ENCODE data around the gene ADGRF3. TPM values are rescaled to one million over a fixed set of nuclear protein-coding genes. Genes with fewer than 3 reads are reported as not detected.

The ADGRF3 gene
- total and polyA plus RNA-seq, 2 of the 13 experiments (the other 11 are each of a cell fraction or from before 2014, with no cell fraction given), result 0.40 to 1.5 TPM

DNA sequence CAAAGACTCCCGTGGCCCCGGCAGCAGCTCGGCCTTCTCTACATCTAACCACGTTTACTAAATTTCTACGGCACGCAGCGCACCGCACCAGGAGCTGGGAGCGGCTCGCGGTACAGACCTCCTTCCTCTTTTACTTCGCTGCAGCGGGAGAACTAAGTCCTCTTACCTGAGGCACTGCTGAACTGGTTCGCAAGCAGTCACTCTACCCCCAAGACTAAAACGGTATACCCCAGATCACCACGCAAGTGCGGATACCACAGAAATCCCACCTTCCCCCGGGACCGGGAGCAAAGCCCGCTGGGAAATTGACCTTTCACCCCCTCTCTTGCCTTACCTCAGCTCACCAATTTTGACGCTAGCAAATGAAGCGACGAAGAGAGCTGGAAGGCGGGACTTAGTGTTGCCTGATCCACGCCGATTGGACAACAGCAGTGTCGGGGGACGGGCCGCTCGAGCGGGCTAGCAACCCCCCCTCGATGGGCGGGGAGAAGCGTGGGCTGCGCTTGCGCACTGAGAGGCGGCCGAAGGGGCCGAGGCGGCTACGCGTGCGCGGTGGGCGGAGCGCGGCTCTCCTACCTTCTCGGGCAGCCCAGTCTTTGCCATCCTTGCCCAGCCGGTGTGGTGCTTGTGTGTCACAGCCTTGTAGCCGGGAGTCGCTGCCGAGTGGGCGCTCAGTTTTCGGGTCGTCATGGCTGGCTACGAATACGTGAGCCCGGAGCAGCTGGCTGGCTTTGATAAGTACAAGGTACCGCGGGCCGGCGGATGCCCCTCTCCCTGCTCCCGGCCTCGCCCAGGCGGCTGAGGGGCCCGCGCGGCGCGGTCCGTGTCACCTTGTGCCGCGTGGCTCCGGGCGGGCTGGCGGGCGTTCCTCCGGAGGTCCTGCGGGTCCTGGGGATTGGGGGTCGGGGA, 790 bp downstream of the ADGRF3 start, which contains the start of gene SELENOI (continued):
- TF ChIP-seq ZFP37 (CRISPR knock-in tag; IDR thresholded peaks at IDR 0.05; ENCODE audit: borderline replicate concordance) (no peak; the same call in 1 of the 2 replicates), ZNF780A (CRISPR knock-in tag; IDR thresholded peaks at IDR 0.05) (no peak), CENPX (CRISPR knock-in tag; IDR thresholded peaks at IDR 0.05) (no peak), MLLT10 (CRISPR knock-in tag; IDR thresholded peaks at IDR 0.05) (no peak), ZNF20 (CRISPR knock-in tag; IDR thresholded peaks at IDR 0.05) (peak; percentile 87; the same call in 1 of the 2 replicates), ELF1 (CRISPR knock-in tag; IDR thresholded peaks at IDR 0.05) (peak; percentile 67), SPEN (CRISPR knock-in tag; IDR thresholded peaks at IDR 0.05; ENCODE audit: low read depth) (peak; percentile 34; the same call in 1 of the 2 replicates), STAG1 (CRISPR knock-in tag; IDR thresholded peaks at IDR 0.05) (0 out of 2 replicates have a peak, but pooled peaks have one; percentile 5), ZNF160 (CRISPR knock-in tag; IDR thresholded peaks at IDR 0.05) (peak; percentile 17; the same call in 1 of the 2 replicates), MAF1 (CRISPR knock-in tag; IDR thresholded peaks at IDR 0.05; ENCODE audit: borderline replicate concordance) (peak; percentile 29), HDAC6 (IDR thresholded peaks at IDR 0.05; ENCODE audit: low read depth, low read length) (no peak)
- TF ChIP-seq, protein P1, sequence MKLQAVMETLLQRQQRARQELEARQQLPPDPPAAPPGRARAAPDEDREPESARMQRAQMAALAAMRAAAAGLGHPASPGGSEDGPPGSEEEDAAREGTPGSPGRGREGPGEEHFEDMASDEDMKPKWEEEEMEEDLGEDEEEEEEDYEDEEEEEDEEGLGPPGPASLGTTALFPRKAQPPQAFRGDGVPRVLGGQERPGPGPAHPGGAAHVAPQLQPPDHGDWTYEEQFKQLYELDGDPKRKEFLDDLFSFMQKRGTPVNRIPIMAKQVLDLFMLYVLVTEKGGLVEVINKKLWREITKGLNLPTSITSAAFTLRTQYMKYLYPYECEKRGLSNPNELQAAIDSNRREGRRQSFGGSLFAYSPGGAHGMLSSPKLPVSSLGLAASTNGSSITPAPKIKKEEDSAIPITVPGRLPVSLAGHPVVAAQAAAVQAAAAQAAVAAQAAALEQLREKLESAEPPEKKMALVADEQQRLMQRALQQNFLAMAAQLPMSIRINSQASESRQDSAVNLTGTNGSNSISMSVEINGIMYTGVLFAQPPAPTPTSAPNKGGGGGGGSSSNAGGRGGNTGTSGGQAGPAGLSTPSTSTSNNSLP (IDR thresholded peaks at IDR 0.05; ENCODE audit: low read depth, low read length), result peak; percentile 69
- TF ChIP-seq, protein P2, sequence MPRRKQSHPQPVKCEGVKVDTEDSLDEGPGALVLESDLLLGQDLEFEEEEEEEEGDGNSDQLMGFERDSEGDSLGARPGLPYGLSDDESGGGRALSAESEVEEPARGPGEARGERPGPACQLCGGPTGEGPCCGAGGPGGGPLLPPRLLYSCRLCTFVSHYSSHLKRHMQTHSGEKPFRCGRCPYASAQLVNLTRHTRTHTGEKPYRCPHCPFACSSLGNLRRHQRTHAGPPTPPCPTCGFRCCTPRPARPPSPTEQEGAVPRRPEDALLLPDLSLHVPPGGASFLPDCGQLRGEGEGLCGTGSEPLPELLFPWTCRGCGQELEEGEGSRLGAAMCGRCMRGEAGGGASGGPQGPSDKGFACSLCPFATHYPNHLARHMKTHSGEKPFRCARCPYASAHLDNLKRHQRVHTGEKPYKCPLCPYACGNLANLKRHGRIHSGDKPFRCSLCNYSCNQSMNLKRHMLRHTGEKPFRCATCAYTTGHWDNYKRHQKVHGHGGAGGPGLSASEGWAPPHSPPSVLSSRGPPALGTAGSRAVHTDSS (CRISPR knock-in tag; conservative IDR thresholded peaks at IDR 0.05), result 0 out of 2 replicates have a peak, but pooled peaks have one; percentile 90
- TF ChIP-seq, protein P3, sequence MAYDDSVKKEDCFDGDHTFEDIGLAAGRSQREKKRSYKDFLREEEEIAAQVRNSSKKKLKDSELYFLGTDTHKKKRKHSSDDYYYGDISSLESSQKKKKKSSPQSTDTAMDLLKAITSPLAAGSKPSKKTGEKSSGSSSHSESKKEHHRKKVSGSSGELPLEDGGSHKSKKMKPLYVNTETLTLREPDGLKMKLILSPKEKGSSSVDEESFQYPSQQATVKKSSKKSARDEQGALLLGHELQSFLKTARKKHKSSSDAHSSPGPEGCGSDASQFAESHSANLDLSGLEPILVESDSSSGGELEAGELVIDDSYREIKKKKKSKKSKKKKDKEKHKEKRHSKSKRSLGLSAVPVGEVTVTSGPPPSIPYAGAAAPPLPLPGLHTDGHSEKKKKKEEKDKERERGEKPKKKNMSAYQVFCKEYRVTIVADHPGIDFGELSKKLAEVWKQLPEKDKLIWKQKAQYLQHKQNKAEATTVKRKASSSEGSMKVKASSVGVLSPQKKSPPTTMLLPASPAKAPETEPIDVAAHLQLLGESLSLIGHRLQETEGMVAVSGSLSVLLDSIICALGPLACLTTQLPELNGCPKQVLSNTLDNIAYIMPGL (CRISPR knock-in tag; IDR thresholded peaks at IDR 0.05; ENCODE audit: borderline replicate concordance in 1 of 2, low read depth in 1 of 2), result peak; percentile 89; a peak in 3 of 4 replicates
- TF ChIP-seq, protein P4, sequence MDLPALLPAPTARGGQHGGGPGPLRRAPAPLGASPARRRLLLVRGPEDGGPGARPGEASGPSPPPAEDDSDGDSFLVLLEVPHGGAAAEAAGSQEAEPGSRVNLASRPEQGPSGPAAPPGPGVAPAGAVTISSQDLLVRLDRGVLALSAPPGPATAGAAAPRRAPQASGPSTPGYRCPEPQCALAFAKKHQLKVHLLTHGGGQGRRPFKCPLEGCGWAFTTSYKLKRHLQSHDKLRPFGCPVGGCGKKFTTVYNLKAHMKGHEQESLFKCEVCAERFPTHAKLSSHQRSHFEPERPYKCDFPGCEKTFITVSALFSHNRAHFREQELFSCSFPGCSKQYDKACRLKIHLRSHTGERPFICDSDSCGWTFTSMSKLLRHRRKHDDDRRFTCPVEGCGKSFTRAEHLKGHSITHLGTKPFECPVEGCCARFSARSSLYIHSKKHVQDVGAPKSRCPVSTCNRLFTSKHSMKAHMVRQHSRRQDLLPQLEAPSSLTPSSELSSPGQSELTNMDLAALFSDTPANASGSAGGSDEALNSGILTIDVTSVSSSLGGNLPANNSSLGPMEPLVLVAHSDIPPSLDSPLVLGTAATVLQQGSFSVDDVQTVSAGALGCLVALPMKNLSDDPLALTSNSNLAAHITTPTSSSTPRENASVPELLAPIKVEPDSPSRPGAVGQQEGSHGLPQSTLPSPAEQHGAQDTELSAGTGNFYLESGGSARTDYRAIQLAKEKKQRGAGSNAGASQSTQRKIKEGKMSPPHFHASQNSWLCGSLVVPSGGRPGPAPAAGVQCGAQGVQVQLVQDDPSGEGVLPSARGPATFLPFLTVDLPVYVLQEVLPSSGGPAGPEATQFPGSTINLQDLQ (CRISPR knock-in tag; IDR thresholded peaks at IDR 0.05), result peak; percentile 67; the same call in 1 of the 2 replicates
- TF ChIP-seq, protein P5, sequence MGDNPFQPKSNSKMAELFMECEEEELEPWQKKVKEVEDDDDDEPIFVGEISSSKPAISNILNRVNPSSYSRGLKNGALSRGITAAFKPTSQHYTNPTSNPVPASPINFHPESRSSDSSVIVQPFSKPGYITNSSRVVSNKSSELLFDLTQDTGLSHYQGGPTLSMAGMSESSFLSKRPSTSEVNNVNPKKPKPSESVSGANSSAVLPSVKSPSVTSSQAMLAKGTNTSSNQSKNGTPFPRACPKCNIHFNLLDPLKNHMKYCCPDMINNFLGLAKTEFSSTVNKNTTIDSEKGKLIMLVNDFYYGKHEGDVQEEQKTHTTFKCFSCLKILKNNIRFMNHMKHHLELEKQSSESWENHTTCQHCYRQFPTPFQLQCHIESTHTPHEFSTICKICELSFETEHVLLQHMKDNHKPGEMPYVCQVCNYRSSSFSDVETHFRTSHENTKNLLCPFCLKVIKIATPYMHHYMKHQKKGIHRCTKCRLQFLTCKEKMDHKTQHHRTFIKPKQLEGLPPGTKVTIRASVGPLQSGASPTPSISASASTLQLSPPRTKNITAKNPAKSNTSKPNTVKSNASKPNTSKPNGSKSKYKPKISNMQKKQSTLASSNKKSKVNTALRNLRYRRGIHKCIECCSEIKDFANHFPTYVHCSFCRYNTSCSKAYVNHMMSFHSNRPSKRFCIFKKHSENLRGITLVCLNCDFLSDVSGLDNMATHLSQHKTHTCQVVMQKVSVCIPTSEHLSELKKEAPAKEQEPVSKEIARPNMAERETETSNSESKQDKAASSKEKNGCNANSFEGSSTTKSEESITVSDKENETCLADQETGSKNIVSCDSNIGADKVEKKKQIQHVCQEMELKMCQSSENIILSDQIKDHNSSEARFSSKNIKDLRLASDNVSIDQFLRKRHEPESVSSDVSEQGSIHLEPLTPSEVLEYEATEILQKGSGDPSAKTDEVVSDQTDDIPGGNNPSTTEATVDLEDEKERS (CRISPR knock-in tag; IDR thresholded peaks at IDR 0.05), result peak; percentile 23; the same call in 1 of the 2 replicates
